GM21381 (cell line): ENCODE measurements around the gene HDHD5.
"Not testable (repeated sequence)": the region's sequence is repeated elsewhere in the genome, so short reads cannot be mapped to it uniquely, and the experiment has no call there.

Experiments
- ATAC-seq: cut with Tn5 transposase; IDR thresholded peaks from one replicate; pipeline ENCODE4 v1.9.1; 2021; ENCODE audit warnings: mild to moderate bottlenecking, moderate library complexity; ENCODE audit not compliant: unreplicated experiment

The HDHD5 gene

GRCh38 chr22:17157714-17158113 is 1.4 kb downstream of the HDHD5 start:
- no peak for ATAC-seq

- ATAC-seq: no peak
Measured at GRCh38 chr22:17155941-17156340, 3.1 kb downstream of the HDHD5 start.

- ATAC-seq: no peak
Measured at GRCh38 chr22:17152971-17153370, 6.1 kb downstream of the HDHD5 start.

GRCh38 chr22:17152340-17152739 is 6.7 kb downstream of the HDHD5 start:
- ATAC-seq: no peak

GRCh38 chr22:17149076-17149815 is 9.8 kb downstream of the HDHD5 start:
- no peak for ATAC-seq

GRCh38 chr22:17147458-17147857 is 11.6 kb downstream of the HDHD5 start:
- not testable (repeated sequence) for ATAC-seq

GRCh38 chr22:17145021-17145680 is 13.9 kb downstream of the HDHD5 start:
- no peak for ATAC-seq

GRCh38 chr22:17143826-17144225 is 15.3 kb downstream of the HDHD5 start:
- ATAC-seq: no peak

GRCh38 chr22:17143101-17143500 is 16.0 kb downstream of the HDHD5 start:
- no peak for ATAC-seq

- ATAC-seq: no peak
Measured at GRCh38 chr22:17140826-17141766, 18.0 kb downstream of the HDHD5 start.

- ATAC-seq: no peak
Measured at GRCh38 chr22:17140022-17140421, 19.1 kb downstream of the HDHD5 start.

GRCh38 chr22:17138513-17138912 is 20.6 kb downstream of the HDHD5 start:
- no peak for ATAC-seq

GRCh38 chr22:17137861-17138425 is 21.1 kb downstream of the HDHD5 start:
- no peak for ATAC-seq

- ATAC-seq: no peak
Measured at GRCh38 chr22:17137170-17137569, 21.9 kb downstream of the HDHD5 start.

- no peak for ATAC-seq
Measured at GRCh38 chr22:17135153-17135760, 23.8 kb downstream of the HDHD5 start.

GRCh38 chr22:17133137-17133536 is 25.9 kb downstream of the HDHD5 start:
- no peak for ATAC-seq

GRCh38 chr22:17132112-17132511 is 27.0 kb downstream of the HDHD5 start:
- ATAC-seq: no peak

- no peak for ATAC-seq
Measured at GRCh38 chr22:17131686-17132085, 27.4 kb downstream of the HDHD5 start.

- ATAC-seq: no peak
Measured at GRCh38 chr22:17130199-17130598, 28.9 kb downstream of the HDHD5 start.
